GM18511 (cell line): ENCODE results near the gene PI4KA.
"Not testable (repeated sequence)": the region's sequence is repeated elsewhere in the genome, so short reads cannot be mapped to it uniquely, and the experiment has no call there.

Experiments
- ATAC-seq: cut with Tn5 transposase; IDR thresholded peaks from one replicate; pipeline ENCODE4 v1.9.1; 2021; ENCODE audit warnings: mild to moderate bottlenecking, moderate library complexity; ENCODE audit not compliant: unreplicated experiment

PI4KA gene

DNA sequence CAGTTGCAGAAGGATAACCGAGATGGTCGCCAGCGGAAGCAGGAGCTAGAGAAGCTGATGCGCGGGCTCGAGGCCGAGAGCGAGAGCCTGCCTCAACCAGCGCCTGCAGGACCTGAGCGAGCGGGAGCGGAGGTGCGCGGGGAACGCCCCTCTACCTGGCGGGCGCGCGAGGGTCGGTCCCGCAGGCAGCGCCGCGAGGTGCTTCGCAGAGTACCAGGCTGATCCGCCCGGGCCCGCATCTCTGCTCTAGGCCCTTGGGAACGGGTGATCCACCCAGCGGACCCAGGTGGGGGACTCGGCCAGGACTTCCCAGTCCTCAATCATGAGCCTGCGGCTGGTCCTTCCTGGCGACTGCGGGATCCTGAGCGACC lies 156.5 kb downstream of the PI4KA start:
- peak; percentile 17 for ATAC-seq

GRCh38 chr22:20701680-20702136 lies 156.9 kb downstream of the PI4KA start:
- ATAC-seq: peak; percentile 4

- ATAC-seq: not testable (repeated sequence)
Measured at GRCh38 chr22:20700347-20700746, 158.3 kb downstream of the PI4KA start.

DNA sequence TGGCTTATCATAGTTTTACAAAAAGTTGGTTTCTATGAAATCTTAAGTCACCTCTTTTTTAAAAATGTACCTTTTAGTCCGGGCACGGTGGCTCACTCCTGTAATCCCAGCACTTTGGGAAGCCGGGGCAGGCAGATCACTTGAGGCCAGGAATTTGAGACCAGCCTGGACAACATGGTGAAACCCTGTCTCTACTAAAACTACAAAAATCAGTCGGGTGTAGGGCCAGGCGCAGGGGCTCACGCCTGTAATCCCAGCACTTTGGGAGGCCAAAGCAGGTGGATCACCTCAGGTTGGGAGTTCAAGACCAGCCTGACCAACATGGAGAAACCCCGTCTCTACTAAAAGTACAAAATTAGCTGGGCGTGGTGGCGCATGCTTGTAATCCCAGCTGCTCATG lies 158.8 kb downstream of the PI4KA start:
- ATAC-seq: not testable (repeated sequence)

DNA sequence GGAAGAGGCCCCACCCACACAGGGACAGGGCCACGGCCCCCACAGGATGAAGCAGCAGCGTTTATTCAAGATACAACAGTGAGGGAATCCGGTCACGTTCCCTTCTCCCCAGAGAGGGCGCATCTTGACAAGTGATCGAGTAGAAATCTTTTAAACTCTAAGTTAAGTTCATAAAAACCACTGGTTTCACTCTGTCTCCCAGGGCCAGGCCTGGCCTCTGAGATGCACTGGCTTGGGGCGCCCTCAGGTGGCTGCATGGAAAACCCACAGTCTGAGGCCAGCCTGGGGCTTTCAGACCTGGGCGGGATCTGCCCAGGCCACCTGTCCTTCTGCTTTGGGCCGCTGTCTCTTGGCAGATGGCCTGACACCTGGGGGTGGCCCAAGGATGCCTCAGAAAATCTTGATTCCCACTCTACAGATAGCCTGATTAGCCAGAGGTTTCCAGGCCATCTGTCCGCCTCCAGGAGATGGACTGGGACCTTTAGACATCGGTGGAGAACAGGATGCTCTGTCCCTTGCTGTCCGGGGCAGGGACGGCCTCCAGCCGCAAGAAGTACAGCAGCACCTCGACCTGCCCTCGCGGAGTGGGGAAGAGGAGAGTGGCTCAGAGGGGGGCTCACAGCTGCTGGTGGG lies 161.0 kb downstream of the PI4KA start:
- ATAC-seq: not testable (repeated sequence)

GRCh38 chr22:20696056-20696455 lies 162.6 kb downstream of the PI4KA start:
- not testable (repeated sequence) for ATAC-seq

GRCh38 chr22:20695205-20695604 lies 163.4 kb downstream of the PI4KA start:
- ATAC-seq: not testable (repeated sequence)

- ATAC-seq: not testable (repeated sequence)
Measured at GRCh38 chr22:20694256-20694655, 164.4 kb downstream of the PI4KA start.

- ATAC-seq: not testable (repeated sequence)
Measured at GRCh38 chr22:20692926-20693325, 165.7 kb downstream of the PI4KA start.

DNA sequence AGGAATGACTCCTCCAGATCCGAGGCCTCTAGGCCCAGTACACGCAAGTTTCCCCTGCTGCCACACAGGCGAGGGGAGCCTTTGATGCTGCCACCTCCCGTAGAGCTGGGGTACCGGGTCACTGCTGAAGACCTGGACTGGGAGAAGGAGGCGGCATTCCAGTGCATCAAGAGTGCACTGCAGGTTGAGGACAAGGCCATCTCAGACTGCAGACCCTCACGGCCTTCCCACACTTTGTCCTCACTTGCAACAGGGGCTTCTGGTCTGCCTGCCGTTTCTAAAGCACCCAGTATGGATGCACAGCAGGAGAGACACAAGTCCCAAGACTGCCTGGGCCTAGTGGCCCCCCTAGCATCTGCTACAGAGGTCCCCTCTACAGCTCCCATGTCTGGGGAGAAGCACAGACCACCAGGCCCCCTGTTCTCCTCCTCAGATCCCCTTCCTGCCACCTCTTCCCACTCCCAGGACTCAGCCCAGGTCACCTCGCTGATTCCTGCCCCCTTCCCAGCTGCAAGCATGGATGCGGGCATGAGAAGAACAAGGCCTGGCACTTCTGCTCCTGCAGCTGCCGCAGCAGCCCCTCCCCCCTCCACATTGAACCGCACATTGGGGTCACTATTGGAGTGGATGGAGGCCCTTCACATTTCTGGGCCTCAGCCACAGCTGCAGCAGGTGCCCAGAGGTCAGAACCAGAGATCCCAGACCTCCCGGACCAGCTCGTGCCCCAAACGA lies 167.9 kb downstream of the PI4KA start:
- ATAC-seq: not testable (repeated sequence)

DNA sequence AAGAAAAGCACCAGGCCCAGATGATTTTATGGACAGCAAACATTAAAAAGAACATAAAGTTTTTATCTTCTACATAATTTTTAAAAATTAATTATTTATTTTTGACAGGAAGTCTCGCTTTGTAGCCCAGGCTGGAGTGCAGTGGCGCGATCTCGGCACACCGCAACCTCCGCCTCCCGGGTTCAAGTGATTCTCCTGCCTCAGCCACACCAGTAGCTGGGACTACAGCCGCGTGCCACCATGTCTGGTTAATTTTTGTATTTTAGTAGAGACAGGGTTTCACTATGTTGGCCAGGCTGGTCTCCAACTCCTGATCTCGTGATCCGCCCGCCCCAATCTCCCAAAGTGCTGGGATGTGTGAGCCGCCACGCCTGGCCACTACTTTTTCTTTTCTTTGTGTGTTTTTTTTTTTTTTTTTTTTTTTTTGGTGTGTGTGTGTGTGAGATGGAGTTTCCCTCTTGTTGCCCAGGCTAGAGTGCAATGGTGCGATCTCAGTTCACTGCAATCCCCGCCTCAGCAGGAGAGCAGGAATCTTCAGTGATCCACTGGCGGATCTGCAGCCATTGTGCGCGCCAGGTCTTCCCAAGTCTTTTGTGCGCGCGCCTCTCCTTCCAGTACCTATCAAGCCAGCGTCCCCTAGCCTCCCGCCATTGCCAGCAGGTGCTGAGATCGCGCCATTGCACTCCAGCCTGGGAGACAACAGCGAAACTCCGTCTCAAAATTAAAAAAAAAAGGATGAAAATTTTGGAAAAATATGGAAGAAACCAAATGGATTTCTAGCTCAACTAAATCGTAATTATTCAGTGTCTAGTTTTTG lies 171.0 kb downstream of the PI4KA start:
- ATAC-seq: not testable (repeated sequence)

- ATAC-seq: not testable (repeated sequence)
Measured at GRCh38 chr22:20685764-20686163, 172.8 kb downstream of the PI4KA start.

- not testable (repeated sequence) for ATAC-seq
Measured at GRCh38 chr22:20678792-20679435, 179.7 kb downstream of the PI4KA start.

GRCh38 chr22:20677684-20678242 lies 180.8 kb downstream of the PI4KA start:
- no peak for ATAC-seq

- not testable (repeated sequence) for ATAC-seq
Measured at GRCh38 chr22:20675613-20676012, 183.0 kb downstream of the PI4KA start.

GRCh38 chr22:20674998-20675397 lies 183.6 kb downstream of the PI4KA start:
- ATAC-seq: no peak

GRCh38 chr22:20673295-20674195 lies 185.1 kb downstream of the PI4KA start:
- ATAC-seq: no peak

GRCh38 chr22:20672732-20673131 lies 185.9 kb downstream of the PI4KA start:
- ATAC-seq: no peak

GRCh38 chr22:20672082-20672424 lies 186.6 kb downstream of the PI4KA start:
- no peak for ATAC-seq
